GM10847 (cell line): ENCODE results near the gene EFEMP2.

ENCODE experiments used
- POLR2A ChIP-seq: IDR thresholded peaks from 2 replicates; pipeline ENCODE4 v1.6.1; 2011; ENCODE audit not compliant: insufficient read length; ENCODE audit errors: extremely low read depth

The EFEMP2 gene

DNA sequence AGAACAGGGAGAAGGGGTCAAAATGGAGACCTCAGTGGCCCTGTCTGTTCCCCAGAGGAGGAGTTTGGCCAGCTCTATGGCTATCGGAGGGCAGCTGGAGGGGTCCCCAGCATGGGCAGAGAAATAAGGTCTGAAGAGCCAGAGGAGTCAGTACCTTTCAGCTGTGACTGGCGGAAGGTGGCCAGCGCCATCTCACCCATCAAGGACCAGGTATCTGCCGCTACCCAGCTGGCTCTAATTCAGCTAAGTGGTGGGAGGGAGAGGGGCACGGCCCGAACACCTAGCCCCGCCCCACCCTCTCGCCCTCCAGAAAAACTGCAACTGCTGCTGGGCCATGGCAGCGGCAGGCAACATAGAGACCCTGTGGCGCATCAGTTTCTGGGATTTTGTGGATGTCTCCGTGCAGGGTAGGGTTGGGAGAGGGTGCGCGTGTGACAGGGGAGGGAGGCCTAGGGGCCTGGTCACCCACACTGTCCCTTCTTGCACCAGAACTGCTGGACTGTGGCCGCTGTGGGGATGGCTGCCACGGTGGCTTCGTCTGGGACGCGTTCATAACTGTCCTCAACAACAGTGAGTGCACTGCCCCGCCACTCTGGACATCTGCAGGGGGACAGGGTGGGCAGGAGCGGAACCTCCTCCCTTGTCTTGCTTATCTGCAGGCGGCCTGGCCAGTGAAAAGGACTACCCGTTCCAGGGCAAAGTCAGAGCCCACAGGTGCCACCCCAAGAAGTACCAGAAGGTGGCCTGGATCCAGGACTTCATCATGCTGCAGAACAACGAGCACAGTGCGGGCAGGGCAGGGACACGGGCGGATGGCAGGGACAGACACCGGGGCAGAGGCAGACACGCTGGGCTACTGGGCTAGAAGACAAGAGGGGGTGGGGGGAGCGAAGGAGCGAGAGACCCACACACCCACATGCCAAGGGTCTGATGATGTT lies 9.8 kb upstream of the EFEMP2 start:
- no peak for TF ChIP-seq POLR2A

DNA sequence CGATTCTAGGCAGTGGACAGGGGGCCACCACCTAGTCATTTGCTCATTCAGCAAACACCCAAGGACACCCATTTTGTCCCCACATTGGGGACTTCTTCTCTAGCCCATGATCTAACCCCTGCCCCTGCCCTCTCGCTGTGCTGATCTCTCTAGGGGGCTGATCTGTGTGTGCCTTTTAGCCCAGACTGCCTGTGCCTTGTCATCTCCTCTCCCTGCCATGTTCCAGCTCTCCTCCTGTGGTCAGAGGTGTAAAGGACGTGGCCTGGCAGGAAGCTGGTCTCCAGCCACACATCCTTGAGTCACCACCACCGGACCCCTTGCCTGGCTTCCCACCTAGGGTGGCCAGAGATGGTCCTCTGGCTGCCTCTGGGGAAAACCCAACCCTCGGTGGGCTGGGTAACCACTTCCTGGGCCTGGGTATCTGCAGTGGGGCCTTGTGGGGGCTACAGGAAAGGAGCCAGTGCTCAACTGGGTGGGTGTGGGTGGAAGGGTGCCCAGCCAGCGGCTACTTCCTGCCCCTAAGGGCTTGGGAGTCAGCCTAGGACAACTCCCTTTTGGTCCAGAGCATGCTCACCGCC lies 8.3 kb upstream of the EFEMP2 start:
- TF ChIP-seq POLR2A: no peak

DNA sequence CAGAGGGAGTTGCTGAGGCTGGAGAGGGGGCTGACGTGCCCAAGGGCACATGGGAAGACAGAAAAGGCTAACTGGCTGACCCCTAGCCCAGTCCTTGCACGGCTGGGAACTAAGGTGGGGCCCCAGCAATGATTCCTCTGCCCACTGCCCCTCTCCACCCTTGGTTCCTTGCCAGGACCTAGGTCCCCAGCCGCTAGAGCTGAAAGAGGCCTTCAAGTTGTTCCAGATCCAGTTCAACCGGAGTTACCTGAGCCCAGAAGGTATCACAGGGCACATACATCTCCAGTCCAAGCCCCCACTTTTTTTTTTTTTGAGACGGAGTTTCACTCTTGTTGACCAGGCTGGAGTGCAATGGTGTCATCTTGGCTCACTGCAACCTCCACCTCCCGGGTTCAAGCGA lies 7.4 kb upstream of the EFEMP2 start:
- TF ChIP-seq POLR2A: no peak

DNA sequence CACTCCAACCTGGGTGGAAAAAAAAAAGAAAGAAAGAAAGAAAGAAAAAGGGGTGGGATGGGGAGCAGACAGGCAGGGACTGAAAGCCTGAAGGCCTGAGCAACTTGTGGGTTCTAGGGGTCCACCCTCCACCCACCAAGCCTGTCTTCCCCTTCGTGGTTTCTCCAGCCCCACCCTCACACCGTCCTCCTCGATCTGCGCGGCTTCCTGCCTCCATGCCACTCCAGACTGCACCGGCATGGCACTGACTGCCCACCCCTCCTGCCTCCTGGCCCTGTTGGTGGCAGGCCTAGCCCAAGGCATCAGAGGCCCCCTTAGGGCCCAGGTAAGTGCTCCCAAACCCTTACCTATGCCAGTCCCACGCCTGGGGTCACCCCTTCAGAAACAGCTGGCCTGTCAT lies 7.0 kb upstream of the EFEMP2 start, which contains the start of gene CTSW:
Gene CTSW, plus strand, starts transcription at position 221 of the 400 bp plus-strand sequence. Its CDS starts 18 bp downstream, at position 239.
- no peak for TF ChIP-seq POLR2A

DNA sequence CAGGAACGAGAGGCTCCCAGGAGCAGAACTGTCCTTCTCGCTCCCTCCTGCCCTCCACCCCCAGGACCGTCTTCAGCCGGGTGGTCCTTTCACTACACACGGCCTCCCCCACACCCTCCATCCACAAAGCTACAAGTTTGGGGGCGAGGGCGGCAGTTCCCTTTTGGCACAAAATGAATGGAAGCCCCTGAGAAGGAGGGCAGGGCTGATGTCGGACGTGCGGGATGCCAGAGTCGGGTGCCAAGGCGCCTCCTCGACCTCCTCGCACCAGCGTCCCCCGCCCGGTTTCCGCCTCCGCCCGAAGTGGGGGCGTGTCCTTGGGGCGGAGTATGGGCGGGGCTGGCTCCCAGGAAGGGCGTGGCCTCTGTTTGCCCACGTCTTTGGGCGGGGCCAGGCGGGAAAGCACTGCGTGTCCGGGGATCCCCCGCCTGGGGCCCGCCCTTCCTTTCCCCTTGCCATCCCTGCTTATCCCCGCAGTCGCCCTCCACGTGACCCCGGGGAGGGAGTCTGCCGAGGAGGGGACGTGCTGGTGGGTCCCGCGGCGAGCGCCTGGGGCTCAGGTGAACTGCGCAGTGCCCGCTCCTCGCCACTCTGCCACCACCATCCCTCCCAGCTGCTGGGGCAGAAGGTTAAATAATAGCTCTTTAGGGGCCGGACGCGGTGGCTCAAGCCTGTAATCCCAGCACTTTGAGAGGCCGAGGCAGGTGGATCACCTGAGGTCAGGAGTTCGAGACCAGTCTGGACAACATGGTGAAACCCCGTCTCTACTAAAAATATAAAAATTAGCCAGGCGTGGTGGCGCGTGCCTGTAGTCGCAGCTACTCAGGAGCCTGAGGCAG lies 937 bp upstream of the EFEMP2 start:
- peak; percentile 60 for TF ChIP-seq POLR2A

DNA sequence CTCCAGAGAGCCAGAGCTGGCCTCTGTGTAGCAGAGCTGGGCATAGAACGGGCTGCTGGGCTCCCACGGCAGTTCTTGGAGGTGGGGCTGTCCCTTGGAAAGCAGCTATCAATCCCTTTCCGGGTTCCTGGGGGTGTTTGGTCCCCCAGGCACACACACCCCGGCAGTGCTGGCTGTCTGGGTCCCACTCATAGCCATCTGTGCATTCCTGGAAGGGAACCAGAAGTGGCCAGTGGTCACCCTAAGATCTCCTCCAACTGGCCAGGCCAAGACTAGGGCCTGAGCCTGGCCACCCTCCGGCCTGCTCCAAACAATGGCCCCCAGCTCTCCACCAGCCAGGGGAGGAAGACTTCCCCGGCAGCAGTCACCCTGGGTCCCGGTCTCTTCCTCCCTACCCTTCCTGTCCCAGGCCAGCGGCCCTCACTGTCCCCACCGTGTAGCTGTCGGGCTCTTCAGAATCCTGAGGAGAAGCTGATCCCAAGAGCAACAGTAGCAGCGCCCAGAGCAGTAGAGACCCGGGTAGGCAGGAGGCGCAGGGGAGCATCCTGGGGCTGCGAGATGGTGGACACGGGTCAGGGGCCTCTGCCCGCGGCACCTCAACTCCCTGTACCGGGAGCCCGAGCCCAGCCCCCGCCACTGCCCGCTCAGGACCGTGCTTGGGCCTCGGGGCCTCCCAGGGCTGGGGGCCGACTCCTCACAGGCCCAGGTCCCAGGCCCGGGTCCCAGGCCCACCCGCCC lies 620 bp downstream of the EFEMP2 start:
- no peak for TF ChIP-seq POLR2A

DNA sequence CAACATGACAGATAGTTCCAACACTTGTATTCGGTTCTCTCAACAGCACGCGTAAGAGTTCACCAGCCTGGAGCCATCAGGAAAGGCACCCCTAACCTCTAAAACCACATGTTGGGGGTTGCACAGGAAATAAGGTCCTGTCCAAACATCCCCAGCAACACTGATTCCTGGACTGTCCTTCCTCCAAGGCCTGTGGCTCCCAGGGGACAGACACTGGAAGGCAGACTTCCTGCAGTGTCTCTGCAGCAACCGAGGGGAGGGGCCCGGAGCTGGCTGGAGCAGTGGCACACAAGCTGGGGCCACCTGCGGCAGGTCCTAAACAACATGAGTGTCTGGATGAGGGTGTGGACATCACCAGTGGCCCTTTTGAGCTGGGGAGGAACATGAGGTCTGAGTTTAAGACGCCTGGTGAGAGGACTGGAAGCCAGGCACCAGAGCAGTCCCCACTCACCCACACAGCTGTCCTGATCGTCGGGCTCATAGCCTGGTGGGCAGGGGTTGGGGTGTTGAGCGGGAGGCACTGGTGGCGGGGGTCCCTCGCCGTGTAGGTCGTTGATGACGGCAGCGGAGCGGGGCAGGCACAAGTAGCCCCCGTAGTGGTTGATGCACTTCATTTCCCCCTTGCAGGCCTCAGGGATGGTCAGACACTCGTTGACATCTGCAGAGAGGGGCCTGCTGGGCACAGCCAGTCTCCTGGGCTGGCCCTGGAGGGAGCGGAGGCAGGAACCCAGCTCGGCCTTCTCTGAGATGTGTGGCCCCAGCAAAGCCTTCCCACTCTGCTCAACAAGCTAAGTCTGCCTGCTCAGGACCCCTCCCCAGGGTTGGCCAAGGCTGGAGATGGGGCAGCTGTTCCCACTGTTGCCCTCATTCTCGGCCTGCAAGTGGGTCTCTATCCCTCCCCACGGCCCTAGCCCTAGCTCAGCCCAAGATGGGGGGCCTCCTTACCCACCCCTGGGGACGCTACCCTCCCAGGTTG lies 1.6 kb downstream of the EFEMP2 start:
- no peak for TF ChIP-seq POLR2A

DNA sequence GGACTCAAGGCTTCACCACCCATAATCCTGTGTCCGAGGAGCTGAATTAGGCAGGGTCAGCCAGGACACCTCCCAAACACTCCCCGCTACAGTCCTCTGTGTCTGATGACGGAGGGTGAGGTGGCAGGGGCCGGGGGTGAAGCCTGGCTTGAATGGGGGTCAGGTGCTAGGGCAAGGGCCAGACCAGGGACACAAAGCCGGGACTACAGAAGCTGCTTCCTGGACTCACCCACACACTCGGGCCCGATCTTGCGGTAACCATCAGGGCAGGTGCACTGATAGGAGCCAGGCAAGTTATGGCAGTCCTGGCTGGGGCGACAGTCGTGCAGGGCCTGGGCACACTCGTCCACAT lies 2.3 kb downstream of the EFEMP2 start:
- no peak for TF ChIP-seq POLR2A

DNA sequence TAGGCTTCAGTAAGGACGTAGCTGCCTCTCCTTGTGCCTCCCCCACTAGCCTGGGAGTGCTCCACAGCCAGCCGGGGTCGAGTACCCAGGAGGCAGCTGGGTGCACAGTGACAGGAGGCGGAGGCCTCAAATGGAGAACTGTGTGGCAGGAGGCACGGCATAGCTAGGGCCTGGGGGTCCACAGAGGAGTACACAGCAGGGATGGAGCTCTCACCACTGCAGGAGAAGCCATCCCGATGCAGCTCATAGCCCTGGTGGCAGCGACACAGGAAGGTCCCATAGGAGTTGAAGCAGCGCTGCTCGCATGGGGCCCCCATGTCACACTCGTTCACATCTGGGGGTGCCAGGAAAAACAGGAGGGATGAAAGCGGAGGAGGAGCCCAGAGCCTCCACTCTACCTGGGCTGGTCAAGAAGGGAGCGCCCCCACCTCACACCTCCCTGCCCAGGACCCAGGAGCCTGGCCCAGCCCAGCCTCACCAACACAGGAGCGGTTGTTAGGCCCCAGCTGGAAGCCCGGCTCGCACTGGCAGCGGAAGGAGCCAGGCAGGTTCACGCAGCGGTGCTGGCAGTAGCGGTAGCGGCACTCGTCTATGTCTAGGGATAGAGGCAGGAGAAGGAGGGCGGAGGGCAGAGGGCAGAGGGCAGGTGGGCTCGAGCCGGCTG lies 2.8 kb downstream of the EFEMP2 start:
- TF ChIP-seq POLR2A: no peak

DNA sequence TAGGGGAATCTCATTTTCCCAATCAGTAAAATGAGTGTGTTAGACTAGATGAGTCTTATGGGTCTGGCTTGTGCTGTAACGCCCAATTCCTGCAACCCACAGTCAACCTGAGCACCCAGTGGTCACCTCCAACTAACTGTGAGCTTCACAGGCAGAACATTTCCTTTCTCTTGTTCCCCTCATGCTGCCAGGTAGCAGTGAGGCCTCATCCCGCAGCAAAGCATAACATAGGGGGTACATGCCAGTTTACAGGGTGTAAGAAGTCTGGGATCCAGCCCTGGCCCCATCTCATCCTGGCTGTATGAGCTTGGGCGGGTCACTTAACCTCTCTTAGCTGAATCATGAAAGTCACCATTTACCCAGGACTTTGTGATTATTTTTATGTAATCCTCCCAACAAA lies 3.7 kb downstream of the EFEMP2 start:
- no peak for TF ChIP-seq POLR2A

DNA sequence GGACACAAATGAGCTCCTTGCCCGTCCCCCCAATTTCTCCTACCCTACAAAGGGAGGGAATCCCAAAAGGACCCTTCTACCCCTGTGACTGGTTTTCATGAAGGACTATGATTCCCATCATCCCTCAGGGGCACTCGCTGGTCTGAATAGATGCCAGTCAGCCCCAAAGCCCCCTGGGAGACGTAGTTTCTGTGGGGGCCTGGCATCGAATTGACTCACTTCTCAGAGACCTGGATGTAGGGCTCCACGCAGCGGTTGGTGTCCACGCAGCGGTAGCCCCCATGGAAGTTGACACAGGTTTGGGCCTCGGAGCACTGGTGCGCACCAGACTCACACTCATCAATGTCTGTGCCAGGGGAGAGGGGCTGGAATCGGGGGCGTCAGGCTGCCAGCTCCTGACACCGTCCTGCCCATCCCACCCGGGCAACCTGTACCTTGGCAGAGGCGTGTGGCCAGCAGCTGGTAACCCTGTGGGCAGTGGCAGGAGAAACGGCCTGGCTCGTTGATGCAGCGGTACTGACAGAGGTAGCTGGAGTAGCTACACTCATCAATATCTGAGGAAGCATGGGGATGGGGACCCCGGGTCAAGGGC lies 4.4 kb downstream of the EFEMP2 start:
- TF ChIP-seq POLR2A: no peak

DNA sequence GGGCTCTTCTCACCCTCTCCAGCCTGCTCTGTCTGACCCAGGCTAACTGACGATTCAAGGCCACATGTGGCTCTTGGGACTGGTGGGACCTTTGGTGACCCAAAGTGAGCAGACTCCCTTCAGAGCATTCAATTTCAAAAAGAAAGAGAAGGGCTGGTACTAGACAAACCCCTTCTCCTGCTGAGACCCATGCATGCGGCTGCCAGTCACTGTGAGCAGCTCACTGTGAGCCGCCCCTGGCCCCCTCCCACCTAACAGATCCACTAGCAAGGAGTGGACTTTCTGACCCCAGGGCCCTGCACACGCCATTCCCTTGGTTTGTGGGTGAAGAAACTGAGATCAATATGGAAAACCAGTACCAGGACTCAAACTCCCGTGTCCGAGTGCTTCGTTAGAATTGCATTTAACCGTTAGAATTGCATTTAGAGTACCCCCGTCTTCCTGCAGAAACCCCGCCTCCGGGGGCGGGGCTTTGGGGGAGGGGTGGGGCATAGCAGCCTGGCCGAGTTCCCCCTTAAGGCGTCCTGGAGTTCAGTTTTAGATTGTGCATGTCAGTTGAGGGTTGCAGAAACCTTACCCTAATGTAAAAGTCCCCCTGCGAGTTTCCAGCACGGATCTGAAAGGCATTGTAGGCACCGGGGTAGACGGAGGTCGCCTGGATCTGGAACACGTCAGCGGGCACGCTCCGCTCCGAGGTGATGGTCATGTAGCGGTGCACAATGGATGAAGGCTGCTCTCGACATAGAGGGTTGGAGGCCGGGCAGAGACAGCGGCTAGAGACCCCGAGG lies 5.1 kb downstream of the EFEMP2 start:
- TF ChIP-seq POLR2A: no peak

DNA sequence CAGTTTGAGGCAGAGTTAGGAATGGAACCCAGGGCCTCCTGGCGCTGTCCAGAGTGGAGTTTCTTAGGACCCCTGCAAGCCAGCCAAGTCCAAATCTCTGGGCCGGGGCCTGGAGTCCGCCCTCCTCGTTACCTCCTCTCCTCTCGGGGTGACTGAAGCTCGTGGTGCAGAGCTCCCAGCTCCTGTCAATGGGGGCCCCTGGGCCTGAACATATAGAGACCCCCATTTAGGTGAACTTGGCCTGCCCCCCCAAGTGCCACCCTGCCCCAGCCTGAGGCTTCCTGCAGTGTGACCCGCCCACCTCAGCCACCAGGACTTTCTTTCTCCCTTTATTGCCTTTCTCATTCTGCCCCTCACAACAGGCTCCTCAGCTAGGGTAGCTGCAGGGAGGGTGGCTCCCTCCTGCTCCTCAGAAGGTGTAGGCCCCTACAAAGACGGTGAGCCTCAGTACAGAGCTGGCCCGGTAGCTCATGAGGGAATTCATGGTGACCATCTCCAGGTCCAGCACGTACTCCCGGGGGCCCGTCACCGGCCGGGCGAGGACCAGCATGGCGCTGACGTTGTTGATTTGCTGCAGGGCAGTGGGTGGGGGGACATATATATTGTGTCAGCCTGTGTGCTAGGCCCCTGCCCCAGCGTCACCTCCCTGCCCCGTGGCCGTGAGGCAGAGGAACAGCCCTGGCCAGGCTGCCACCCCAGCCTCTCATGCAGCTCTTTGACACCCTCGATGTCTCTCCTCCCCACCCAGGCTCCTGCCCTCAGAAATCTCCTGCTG lies 5.9 kb downstream of the EFEMP2 start:
- no peak for TF ChIP-seq POLR2A
